Adrenal gland (tissue), 12 donors: ENCODE measurements around the gene CAB39. TPM values are rescaled to one million over a fixed set of nuclear protein-coding genes. Genes with fewer than 3 reads are reported as not detected.

ENCODE experiments used
- DNase-seq, 7 donors: peaks; one replicate each; pipeline ENCODE4 v3.0.0-alpha.2; 2019 to 2020
- H3K27ac ChIP-seq, 5 donors: fragments of 200-600 bp; sonication (generic) in 4 of 5; 1 replicate in 3 of 5; 2 replicates in 2 of 5; pipeline versions ENCODE4 v1.5.1 to v1.8.0; 2016 to 2020; ENCODE audit warnings: mild to moderate bottlenecking in 1 of 5
- H3K27me3 ChIP-seq: fragments of 200-600 bp; 2 replicates; pipeline ENCODE4 v1.8.0; 2021
- H3K36me3 ChIP-seq, 2 donors: fragments of 200-600 bp; replicated peaks in 1 of 2; 1 replicate in 1 of 2; 2 replicates in 1 of 2; pipeline versions ENCODE4 v1.5.1 to v1.8.0; 2018 to 2022
- H3K4me1 ChIP-seq, 2 donors: fragments of 200-600 bp; replicated peaks in 1 of 2; 1 replicate in 1 of 2; 2 replicates in 1 of 2; pipeline versions ENCODE4 v1.5.1 to v1.8.0; 2018 to 2021
- H3K4me3 ChIP-seq, 4 donors: fragments of 200-600 bp; sonication (generic) in 3 of 4; one replicate each; pipeline ENCODE4 v1.5.1; 2016 to 2018
- H3K9me3 ChIP-seq, 3 donors: fragments of 200-600 bp; sonication (generic) in 1 of 3; replicated peaks in 1 of 3; 1 replicate in 2 of 3; 2 replicates in 1 of 3; pipeline versions ENCODE4 v1.5.1 to v1.8.0; 2016 to 2021
- POLR2A ChIP-seq, 2 donors: fragments of 450-650 bp; IDR thresholded peaks; one replicate each; pipeline ENCODE4 v1.6.1; 2017; ENCODE audit warnings: antibody characterized with exemption in 2 of 2, mild to moderate bottlenecking in 2 of 2, moderate library complexity in 1 of 2
- WGBS, 4 donors: extraction: QIAGEN DNeasy Blood & Tissue Kit in 2 of 4; methylation state at CpG; one replicate each; pipeline versions ENCODE4 v1.1.5 to v1.1.7; 2013 to 2017; 5-methylcytosine and 5-hydroxymethylcytosine counted together
- intact Hi-C, 2 donors: fragments of 100-400 bp; cut with DNase I; formaldehyde crosslinking; loops; one replicate each; pipeline versions ENCODE4 v1.14.1 to v1.15.0; 2022 to 2023
- polyA plus RNA-seq, 3 donors: library from polyadenylated mRNA; stranded (reverse); fragments of 200-250 nt in 2 of 3; fragments of 350-450 nt in 1 of 3; fragmentation: Illumina TruSeq in 1 of 3; extraction: RNeasy Lipid Tissue Mini Kit (QIAGEN cat#74804) in 1 of 3; gene quantifications; one replicate each; pipeline ENCODE4 v1.2.3, GENCODE V29; 2013 to 2014
- total RNA-seq, 9 donors: library from RNA; depleted of rRNA in 4 of 9; stranded (reverse); fragments of >200 nt in 4 of 9; fragments of 120-200 nt in 1 of 9; fragmentation: NEBNext Ultra II Directional in 1 of 9; extraction: Animal tissue kit (Norgen Biotek cat#: 25700) in 1 of 9; gene quantifications; one replicate each; pipeline versions ENCODE4 v1.1.0 to v1.2.4, GENCODE V29; 2013 to 2023
- TF ChIP-seq, protein P1 (sequence below), 6 experiments: fragments of 450-650 bp in 4 of 6; fragments of 200-600 bp in 2 of 6; sonication (generic) in 1 of 6; IDR thresholded peaks; 1 replicate in 5 of 6; 2 replicates in 1 of 6; pipeline versions ENCODE4 v1.5.1 to v1.8.0; 2016 to 2021; ENCODE audit warnings: antibody characterized with exemption in 6 of 6, mild to moderate bottlenecking in 2 of 6, moderate library complexity in 1 of 6
- donor health status: healthy with polysubstance abuse.
- donor health status: Bipolar disorder and iron deficiency.
- donor health status: DM: yes; HTN: yes; CAD: no.
- donor health status: DM: no; HTN: no; CAD: no.
- donor health status: DM: no; HTN: no; CAD: no.
- donor health status: DM: yes; HTN: yes; CAD: no.

The CAB39 gene
- total and polyA plus RNA-seq, 12 donors = 10.5 to 96.1 (median 55.5) TPM

GRCh38 chr2:230840301-230840700, 127.7 kb downstream of the CAB39 start:
- Histone ChIP-seq H3K4me1 (no peaks in the 10 kb centered on the region), H3K4me3 (no peak overlapping the region), H3K36me3 (no peaks in the 10 kb centered on the region), H3K9me3 (no peaks in the 10 kb centered on the region), H3K27ac (no peak overlapping the region), H3K27me3 (no peaks in the 10 kb centered on the region)
- DNase-seq = no peak
- TF ChIP-seq, protein P1, sequence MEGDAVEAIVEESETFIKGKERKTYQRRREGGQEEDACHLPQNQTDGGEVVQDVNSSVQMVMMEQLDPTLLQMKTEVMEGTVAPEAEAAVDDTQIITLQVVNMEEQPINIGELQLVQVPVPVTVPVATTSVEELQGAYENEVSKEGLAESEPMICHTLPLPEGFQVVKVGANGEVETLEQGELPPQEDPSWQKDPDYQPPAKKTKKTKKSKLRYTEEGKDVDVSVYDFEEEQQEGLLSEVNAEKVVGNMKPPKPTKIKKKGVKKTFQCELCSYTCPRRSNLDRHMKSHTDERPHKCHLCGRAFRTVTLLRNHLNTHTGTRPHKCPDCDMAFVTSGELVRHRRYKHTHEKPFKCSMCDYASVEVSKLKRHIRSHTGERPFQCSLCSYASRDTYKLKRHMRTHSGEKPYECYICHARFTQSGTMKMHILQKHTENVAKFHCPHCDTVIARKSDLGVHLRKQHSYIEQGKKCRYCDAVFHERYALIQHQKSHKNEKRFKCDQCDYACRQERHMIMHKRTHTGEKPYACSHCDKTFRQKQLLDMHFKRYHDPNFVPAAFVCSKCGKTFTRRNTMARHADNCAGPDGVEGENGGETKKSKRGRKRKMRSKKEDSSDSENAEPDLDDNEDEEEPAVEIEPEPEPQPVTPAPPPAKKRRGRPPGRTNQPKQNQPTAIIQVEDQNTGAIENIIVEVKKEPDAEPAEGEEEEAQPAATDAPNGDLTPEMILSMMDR (IDR thresholded peaks at IDR 0.05) = no peak
- no peak for TF ChIP-seq POLR2A (IDR thresholded peaks at IDR 0.05)
- WGBS, 4 donors = 43 to 51% (median 47%) methylated on average over 2 of the region's 2 CpGs
- intact Hi-C loops = no loop called here

DNA sequence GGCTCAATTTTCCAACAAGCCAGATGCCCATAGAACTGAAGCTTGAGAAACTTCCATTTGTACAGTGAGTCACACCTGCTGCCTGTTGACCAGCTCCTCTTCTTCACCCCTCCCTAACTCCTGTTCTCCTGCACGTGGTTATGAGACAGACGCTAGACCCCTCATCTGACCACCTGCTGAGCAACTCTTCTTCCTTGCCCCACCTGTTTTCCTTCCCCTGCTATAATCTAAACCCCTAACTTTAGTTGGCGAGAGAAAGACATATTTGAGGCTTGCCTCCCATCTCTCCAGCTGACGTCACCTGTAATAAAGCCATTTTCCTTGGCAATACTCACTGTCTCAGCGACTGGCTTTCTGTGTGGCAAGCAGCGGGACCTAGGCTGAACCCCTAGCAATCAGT, 129.8 kb downstream of the CAB39 start:
- Histone ChIP-seq H3K4me1 (no peaks in the 10 kb centered on the region), H3K9me3 (no peaks in the 10 kb centered on the region), H3K36me3 (no peaks in the 10 kb centered on the region), H3K4me3 (no peak overlapping the region), H3K27ac (no peak overlapping the region), H3K27me3 (no peaks in the 10 kb centered on the region)
- WGBS, 4 donors = 55 to 76% (median 65%) methylated on average over 6 of the region's 6 CpGs
- intact Hi-C loops = no loop called here
- no peak for DNase-seq
- TF ChIP-seq, protein P1 (IDR thresholded peaks at IDR 0.05) = no peak
- TF ChIP-seq POLR2A (IDR thresholded peaks at IDR 0.05) = no peak

DNA sequence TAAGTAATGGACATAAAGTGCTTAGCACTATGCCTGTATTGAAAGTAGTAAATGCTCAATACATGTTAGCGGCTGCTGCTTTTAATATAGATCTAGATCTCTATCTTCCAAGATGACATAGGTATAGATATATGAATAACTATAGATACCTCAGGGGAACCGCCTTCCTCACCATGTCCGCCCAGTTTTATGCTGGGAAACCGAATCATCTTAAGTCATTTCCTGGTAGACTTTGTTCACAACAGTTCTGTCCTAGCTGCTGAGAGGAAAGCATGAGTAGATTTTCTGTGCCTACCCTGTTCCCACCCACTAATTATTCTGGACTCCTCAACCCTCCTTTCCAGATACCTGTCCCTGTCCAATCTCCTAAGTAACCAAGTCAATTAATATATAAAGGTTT, 130.5 kb downstream of the CAB39 start:
- Histone ChIP-seq H3K9me3 (no peaks in the 10 kb centered on the region), H3K36me3 (no peaks in the 10 kb centered on the region), H3K4me3 (no peak overlapping the region), H3K27me3 (no peaks in the 10 kb centered on the region), H3K27ac (no peak overlapping the region), H3K4me1 (no peaks in the 10 kb centered on the region)
- WGBS, 4 donors = 71 to 81% (median 77%) methylated on average over 4 of the region's 4 CpGs
- intact Hi-C loops = no loop called here
- DNase-seq = no peak
- TF ChIP-seq POLR2A (IDR thresholded peaks at IDR 0.05) = no peak
- TF ChIP-seq, protein P1 (IDR thresholded peaks at IDR 0.05) = no peak

- TF ChIP-seq, protein P1 (IDR thresholded peaks at IDR 0.05) = no peak
- no peak for TF ChIP-seq POLR2A (IDR thresholded peaks at IDR 0.05)
- 88 to 94% (median 92%) methylated on average over 6 of the region's 6 CpGs for WGBS, 4 donors
- DNase-seq = no peak
- Histone ChIP-seq H3K27me3 (no peaks in the 10 kb centered on the region), H3K4me1 (no peaks in the 10 kb centered on the region), H3K36me3 (no peaks in the 10 kb centered on the region), H3K4me3 (no peak overlapping the region), H3K9me3 (no peaks in the 10 kb centered on the region), H3K27ac (no peak overlapping the region)
- intact Hi-C loops = loop anchor here (5.0 kb wide), 2 partner anchors 141 to 146 kb away; no protein-coding TSS in a partner anchor
Observed at GRCh38 chr2:230846360-230846759, 133.7 kb downstream of the CAB39 start.
